ENCODE data around the gene PTGR3. TPM values are rescaled to one million over a fixed set of nuclear protein-coding genes. Genes with fewer than 3 reads are reported as not detected.

The PTGR3 gene
- total RNA-seq, 1 experiment from 2014 or later, result 13.8 TPM

DNA sequence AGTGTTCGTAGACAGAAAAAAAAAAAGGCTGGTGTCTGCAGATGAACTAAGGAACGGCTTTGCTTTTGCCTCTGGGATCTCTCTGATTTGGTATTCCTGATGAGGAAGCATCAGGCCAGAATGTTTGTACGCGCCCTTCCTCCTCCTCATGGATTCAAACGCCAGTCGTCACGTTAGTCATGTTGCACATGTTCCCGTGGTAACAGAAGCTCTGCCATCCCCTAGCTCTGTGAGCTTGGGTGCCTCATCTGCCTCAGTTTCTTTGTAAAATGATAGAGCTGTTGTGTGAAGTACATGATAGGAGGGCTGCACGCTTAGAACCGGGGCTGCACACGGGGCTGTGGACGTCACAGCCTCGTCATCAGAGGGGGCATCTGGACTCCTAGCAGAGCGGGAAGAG is 48.7 kb upstream of the PTGR3 start:
- no peaks in the 10 kb centered on the region for H3K36me3 Mint-ChIP-seq
- no peak for ATAC-seq
- POLR2A ChIA-PET, result no interaction called here

DNA sequence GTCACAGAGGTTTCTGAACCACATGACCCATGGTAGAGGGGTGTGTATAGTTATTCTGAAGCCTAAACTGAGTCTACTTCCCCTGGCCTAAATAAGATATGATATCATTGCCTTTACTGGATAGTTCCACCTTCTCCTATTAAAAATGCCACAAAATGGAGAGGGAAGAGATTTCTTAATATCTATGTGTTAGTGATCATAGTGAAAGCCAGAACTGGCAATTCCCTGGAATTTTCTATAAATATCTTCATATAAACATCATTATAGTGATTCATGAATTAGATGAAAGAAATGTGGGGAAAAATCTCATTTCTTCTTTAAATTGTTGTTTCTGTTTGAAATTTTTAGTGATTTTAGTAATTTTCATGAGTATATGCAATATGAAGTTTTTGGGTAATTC is 47.4 kb upstream of the PTGR3 start:
- no peak overlapping the region for H3K4me3 Mint-ChIP-seq
- DNase-seq (ENCODE audit: low spot score) (no peak), ATAC-seq (no peak)
- 0 out of 2 replicates have a peak, but pooled peaks cover 2% of the 10 kb centered on the region for H3K4me1 Mint-ChIP-seq
- no peaks in the 10 kb centered on the region for H3K9me3 Mint-ChIP-seq
- H3K36me3 Mint-ChIP-seq, result no peaks in the 10 kb centered on the region
- ChIA-PET POLR2A (no interaction called here), CTCF (no interaction called here)
- TF ChIP-seq JAZF1 (CRISPR knock-in tag; IDR thresholded peaks at IDR 0.05) (no peak), ERG (CRISPR knock-in tag; IDR thresholded peaks at IDR 0.05) (no peak), NR3C1 (CRISPR knock-in tag; conservative IDR thresholded peaks at IDR 0.05; ENCODE audit: low read depth) (no peak), SP1 (CRISPR knock-in tag; conservative IDR thresholded peaks at IDR 0.05) (no peak), MXD4 (CRISPR knock-in tag; IDR thresholded peaks at IDR 0.05; ENCODE audit: borderline replicate concordance) (no peak), E2F4 (CRISPR knock-in tag; IDR thresholded peaks at IDR 0.05; ENCODE audit: borderline replicate concordance, low read depth) (no peak), GRHL2 (CRISPR knock-in tag; IDR thresholded peaks at IDR 0.05; ENCODE audit: insufficient replicate concordance, severe bottlenecking) (no peak), IRF2 (CRISPR knock-in tag; IDR thresholded peaks at IDR 0.05; ENCODE audit: borderline replicate concordance, low read depth) (no peak), ELF4 (CRISPR knock-in tag; IDR thresholded peaks at IDR 0.05; ENCODE audit: low read depth) (no peak), KAT7 (CRISPR knock-in tag; IDR thresholded peaks at IDR 0.05; ENCODE audit: borderline replicate concordance) (no peak), TP53 (CRISPR knock-in tag; IDR thresholded peaks at IDR 0.05) (no peak), ZNF121 (CRISPR knock-in tag; IDR thresholded peaks at IDR 0.05) (no peak), ZNF263 (CRISPR knock-in tag; IDR thresholded peaks at IDR 0.05; ENCODE audit: low read depth) (no peak), TCF7 (CRISPR knock-in tag; IDR thresholded peaks at IDR 0.05; ENCODE audit: low read depth) (no peak), GTF2I (CRISPR knock-in tag; conservative IDR thresholded peaks at IDR 0.05) (no peak)
- TF ChIP-seq, protein P1, sequence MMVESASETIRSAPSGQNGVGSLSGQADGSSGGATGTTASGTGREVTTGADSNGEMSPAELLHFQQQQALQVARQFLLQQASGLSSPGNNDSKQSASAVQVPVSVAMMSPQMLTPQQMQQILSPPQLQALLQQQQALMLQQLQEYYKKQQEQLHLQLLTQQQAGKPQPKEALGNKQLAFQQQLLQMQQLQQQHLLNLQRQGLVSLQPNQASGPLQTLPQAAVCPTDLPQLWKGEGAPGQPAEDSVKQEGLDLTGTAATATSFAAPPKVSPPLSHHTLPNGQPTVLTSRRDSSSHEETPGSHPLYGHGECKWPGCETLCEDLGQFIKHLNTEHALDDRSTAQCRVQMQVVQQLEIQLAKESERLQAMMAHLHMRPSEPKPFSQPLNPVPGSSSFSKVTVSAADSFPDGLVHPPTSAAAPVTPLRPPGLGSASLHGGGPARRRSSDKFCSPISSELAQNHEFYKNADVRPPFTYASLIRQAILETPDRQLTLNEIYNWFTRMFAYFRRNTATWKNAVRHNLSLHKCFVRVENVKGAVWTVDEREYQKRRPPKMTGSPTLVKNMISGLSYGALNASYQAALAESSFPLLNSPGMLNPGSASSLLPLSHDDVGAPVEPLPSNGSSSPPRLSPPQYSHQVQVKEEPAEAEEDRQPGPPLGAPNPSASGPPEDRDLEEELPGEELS (CRISPR knock-in tag; IDR thresholded peaks at IDR 0.05), result no peak
- no peaks in the 10 kb centered on the region for H3K27me3 Mint-ChIP-seq (ENCODE audit: low read depth)
- H3K27ac Mint-ChIP-seq, result no peak overlapping the region

More for the DNA sequence above, 48.7 kb upstream of the PTGR3 start:
- Mint-ChIP-seq H3K27me3 (ENCODE audit: low read depth) (no peaks in the 10 kb centered on the region), H3K27ac (no peak overlapping the region), H3K4me3 (no peak overlapping the region), H3K4me1 (0 out of 2 replicates have a peak, but pooled peaks cover 2% of the 10 kb centered on the region), H3K9me3 (no peaks in the 10 kb centered on the region)
- CTCF ChIA-PET, result no interaction called here
- DNase-seq (ENCODE audit: low spot score), result no peak
- no peak for TF ChIP-seq FOXP1 (CRISPR knock-in tag; IDR thresholded peaks at IDR 0.05; ENCODE audit: borderline replicate concordance)
- TF ChIP-seq, protein P2, sequence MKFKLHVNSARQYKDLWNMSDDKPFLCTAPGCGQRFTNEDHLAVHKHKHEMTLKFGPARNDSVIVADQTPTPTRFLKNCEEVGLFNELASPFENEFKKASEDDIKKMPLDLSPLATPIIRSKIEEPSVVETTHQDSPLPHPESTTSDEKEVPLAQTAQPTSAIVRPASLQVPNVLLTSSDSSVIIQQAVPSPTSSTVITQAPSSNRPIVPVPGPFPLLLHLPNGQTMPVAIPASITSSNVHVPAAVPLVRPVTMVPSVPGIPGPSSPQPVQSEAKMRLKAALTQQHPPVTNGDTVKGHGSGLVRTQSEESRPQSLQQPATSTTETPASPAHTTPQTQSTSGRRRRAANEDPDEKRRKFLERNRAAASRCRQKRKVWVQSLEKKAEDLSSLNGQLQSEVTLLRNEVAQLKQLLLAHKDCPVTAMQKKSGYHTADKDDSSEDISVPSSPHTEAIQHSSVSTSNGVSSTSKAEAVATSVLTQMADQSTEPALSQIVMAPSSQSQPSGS (CRISPR knock-in tag; IDR thresholded peaks at IDR 0.05; ENCODE audit: borderline replicate concordance, low read depth), result no peak
- TF ChIP-seq ZNF416 (CRISPR knock-in tag; IDR thresholded peaks at IDR 0.05), result no peak
- no peak for TF ChIP-seq USF1 (CRISPR knock-in tag; IDR thresholded peaks at IDR 0.05)
- TF ChIP-seq JAZF1 (CRISPR knock-in tag; IDR thresholded peaks at IDR 0.05), result no peak
- no peak for TF ChIP-seq OVOL2 (CRISPR knock-in tag; IDR thresholded peaks at IDR 0.05; ENCODE audit: borderline replicate concordance)
- TF ChIP-seq SOX15 (CRISPR knock-in tag; IDR thresholded peaks at IDR 0.05), result no peak
- TF ChIP-seq, protein P3, sequence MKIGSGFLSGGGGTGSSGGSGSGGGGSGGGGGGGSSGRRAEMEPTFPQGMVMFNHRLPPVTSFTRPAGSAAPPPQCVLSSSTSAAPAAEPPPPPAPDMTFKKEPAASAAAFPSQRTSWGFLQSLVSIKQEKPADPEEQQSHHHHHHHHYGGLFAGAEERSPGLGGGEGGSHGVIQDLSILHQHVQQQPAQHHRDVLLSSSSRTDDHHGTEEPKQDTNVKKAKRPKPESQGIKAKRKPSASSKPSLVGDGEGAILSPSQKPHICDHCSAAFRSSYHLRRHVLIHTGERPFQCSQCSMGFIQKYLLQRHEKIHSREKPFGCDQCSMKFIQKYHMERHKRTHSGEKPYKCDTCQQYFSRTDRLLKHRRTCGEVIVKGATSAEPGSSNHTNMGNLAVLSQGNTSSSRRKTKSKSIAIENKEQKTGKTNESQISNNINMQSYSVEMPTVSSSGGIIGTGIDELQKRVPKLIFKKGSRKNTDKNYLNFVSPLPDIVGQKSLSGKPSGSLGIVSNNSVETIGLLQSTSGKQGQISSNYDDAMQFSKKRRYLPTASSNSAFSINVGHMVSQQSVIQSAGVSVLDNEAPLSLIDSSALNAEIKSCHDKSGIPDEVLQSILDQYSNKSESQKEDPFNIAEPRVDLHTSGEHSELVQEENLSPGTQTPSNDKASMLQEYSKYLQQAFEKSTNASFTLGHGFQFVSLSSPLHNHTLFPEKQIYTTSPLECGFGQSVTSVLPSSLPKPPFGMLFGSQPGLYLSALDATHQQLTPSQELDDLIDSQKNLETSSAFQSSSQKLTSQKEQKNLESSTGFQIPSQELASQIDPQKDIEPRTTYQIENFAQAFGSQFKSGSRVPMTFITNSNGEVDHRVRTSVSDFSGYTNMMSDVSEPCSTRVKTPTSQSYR (CRISPR knock-in tag; IDR thresholded peaks at IDR 0.05), result no peak
- TF ChIP-seq RORB (CRISPR knock-in tag; IDR thresholded peaks at IDR 0.05), result no peak

Data from WTC11 (cell line).